GM12878 (cell line): ENCODE results near the gene LCORL.

Source experiments
- CEBPZ ChIP-seq: fragments of 150-350 bp; IDR thresholded peaks from 2 replicates; pipeline ENCODE4 v1.6.1; 2016; ENCODE audit warnings: low read depth, low read length
- CTCF ChIP-seq, 3 experiments: IDR thresholded peaks in 2 of 3; conservative IDR thresholded peaks in 1 of 3; 2 replicates each; pipeline ENCODE4 v1.5.1; 2011; ENCODE audit warnings: low read depth in 3 of 3, low read length in 3 of 3, mild to moderate bottlenecking in 3 of 3, control low read depth in 2 of 3, moderate library complexity in 2 of 3, inconsistent platforms in 1 of 3, mixed read lengths in 1 of 3; ENCODE audit not compliant: control insufficient read depth in 2 of 3, insufficient read depth in 1 of 3; ENCODE audit errors: extremely low read depth in 1 of 3
- EZH2 ChIP-seq: IDR thresholded peaks from 2 replicates; pipeline ENCODE4 v1.6.1; 2012; ENCODE audit warnings: low read depth, mild to moderate bottlenecking, control low read depth, inconsistent platforms, low read length, borderline replicate concordance; ENCODE audit not compliant: control insufficient read depth
- MEF2B ChIP-seq: fragments of 450-650 bp; IDR thresholded peaks from 2 replicates; pipeline ENCODE4 v1.6.1; 2018; ENCODE audit warnings: mild to moderate bottlenecking, moderate library complexity; ENCODE audit not compliant: partially characterized antibody, poor library complexity, severe bottlenecking
- NFYA ChIP-seq: IDR thresholded peaks from 2 replicates; pipeline ENCODE4 v1.6.1; 2011; ENCODE audit warnings: low read depth, mild to moderate bottlenecking, low read length, improper control_type of control experiment, borderline replicate concordance
- POLR2A ChIP-seq: IDR thresholded peaks from 2 replicates; pipeline ENCODE4 v1.6.1; 2011; ENCODE audit warnings: low read depth, mild to moderate bottlenecking, low read length
- SKIL ChIP-seq: fragments of 450-650 bp; IDR thresholded peaks from 2 replicates; pipeline ENCODE4 v1.6.1; 2017; ENCODE audit warnings: mild to moderate bottlenecking, low read depth, inconsistent platforms; ENCODE audit not compliant: poor library complexity, severe bottlenecking
- SMC3 ChIP-seq: IDR thresholded peaks from 2 replicates; pipeline ENCODE4 v1.6.1; 2011; ENCODE audit warnings: low read length, improper control_type of control experiment, borderline replicate concordance
- TBL1XR1 ChIP-seq: IDR thresholded peaks from 2 replicates; pipeline ENCODE4 v1.6.1; 2012; ENCODE audit warnings: low read depth, low read length, improper control_type of control experiment

- no peak for TF ChIP-seq SKIL
- TF ChIP-seq CTCF (IDR thresholded peaks at IDR 0.05 in 2 of 3, conservative IDR thresholded peaks at IDR 0.05 in 1 of 3; ENCODE audit: control insufficient read depth in 2 of 3, extremely low read depth in 1 of 3, insufficient read depth in 1 of 3, low read depth in 3 of 3, low read length in 3 of 3) = no peak
- no peak for TF ChIP-seq MEF2B
- no peak for TF ChIP-seq EZH2
- no peak for TF ChIP-seq SMC3
- TF ChIP-seq TBL1XR1 = no peak
- TF ChIP-seq NFYA = no peak
- TF ChIP-seq POLR2A = no peak
- TF ChIP-seq CEBPZ = no peak
Observed at GRCh38 chr4:18042012-18042411, 20.5 kb upstream of the LCORL start.
